ENCODE measurements around the gene PPP3R2.

GRCh38 chr9:101585740-101586139 lies 9.0 kb downstream of the PPP3R2 start:
- no peak for TF ChIP-seq NFYB (CRISPR knock-in tag; conservative IDR thresholded peaks at IDR 0.05; ENCODE audit: low read depth)
- no peak for TF ChIP-seq CREB1 (CRISPR knock-in tag; IDR thresholded peaks at IDR 0.05)
- no peak for TF ChIP-seq FOXJ3 (CRISPR knock-in tag; IDR thresholded peaks at IDR 0.05; ENCODE audit: borderline replicate concordance)
- no peak for TF ChIP-seq CTCF (IDR thresholded peaks at IDR 0.05)
- no peak for TF ChIP-seq GABPB1 (CRISPR knock-in tag; IDR thresholded peaks at IDR 0.05)
- TF ChIP-seq ZNF423 (CRISPR knock-in tag; IDR thresholded peaks at IDR 0.05), result no peak
- no peak for TF ChIP-seq NR2C2 (CRISPR knock-in tag; IDR thresholded peaks at IDR 0.05)
- TF ChIP-seq RELA (CRISPR knock-in tag; IDR thresholded peaks at IDR 0.05; ENCODE audit: borderline replicate concordance), result no peak
